ENCODE data around the gene KIF1C.

KIF1C gene

DNA sequence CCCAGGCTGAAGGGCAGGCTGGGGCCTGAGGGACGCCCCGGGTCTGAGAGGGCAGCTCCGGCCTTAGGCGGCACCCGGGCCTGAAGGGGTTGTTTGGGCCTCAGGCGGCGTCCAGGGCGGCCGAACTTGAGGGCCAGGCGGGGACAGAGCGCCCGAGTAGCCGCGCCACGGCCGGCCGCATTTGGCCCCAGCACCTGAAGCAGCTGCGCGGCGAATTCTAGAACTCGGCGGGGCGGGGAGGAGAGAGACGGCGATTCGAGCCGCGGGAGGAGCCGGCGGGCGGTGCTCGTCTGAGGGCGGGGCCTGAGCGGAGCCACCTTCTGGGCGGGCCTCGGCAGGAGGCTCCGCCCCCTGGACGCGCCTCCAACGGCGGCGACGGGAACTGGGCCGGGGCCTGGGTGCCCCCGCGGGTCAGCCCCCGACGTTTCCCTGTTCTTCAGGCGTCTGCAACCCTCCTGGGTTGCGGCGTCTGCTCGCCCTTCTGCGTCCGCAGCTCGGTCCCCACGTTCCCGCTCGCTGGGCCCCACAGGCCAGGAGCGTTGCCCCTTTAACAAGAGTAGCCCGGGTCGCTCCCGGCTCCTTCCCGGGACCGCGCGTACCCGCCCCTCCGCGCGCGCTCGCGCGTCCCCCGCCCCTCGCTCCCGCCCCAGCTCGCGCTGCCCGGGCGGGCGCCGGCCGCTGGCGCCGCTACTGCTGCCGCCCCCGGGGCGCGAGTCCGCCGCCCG, at the start of gene KIF1C, which contains the start of gene INCA1:
TSS of gene KIF1C (plus strand) at position 649 of the 725 bp plus-strand sequence. CDS start 2,297 bp downstream, outside the sequence.
TSS of gene INCA1 (minus strand) at position 221 of the 725 bp plus-strand sequence. CDS start 3,085 bp downstream, outside the sequence.
- Histone ChIP-seq H3K4me3 (ENCODE audit: low read length) (peak within 1 kb of the TSS; percentile 87), H3K9me3 (ENCODE audit: control insufficient read depth, low read depth, low read length) (no peaks in the 10 kb centered on the region), H3K36me3 (ENCODE audit: control insufficient read depth, low read depth, low read length) (peaks cover 15% of the 10 kb centered on the region), H3K27me3 (ENCODE audit: control insufficient read depth, insufficient read depth, low read length) (peaks cover 18% of the 10 kb centered on the region), H3K9ac (ENCODE audit: low read length) (peak within 1 kb of the TSS; percentile 68), H3K27ac (ENCODE audit: low read length) (no peak within 1 kb of the TSS), H3K4me1 (ENCODE audit: control insufficient read depth, low read depth, low read length) (peaks cover 16% of the 10 kb centered on the region)

GRCh38 chr17:4948166-4948930, 49.4 kb upstream of the KIF1C start, which contains the start of gene PFN1:
TSS of gene PFN1 (minus strand) at chr17:4948530. CDS start at chr17:4948394, 136 bp downstream.
- H3K9me3 ChIP-seq (ENCODE audit: control insufficient read depth, low read depth, low read length), result no peaks in the 10 kb centered on the region
- no peaks in the 10 kb centered on the region for H3K27me3 ChIP-seq (ENCODE audit: control insufficient read depth, insufficient read depth, low read length)
- H3K27ac ChIP-seq (ENCODE audit: low read length), result peak within 1 kb of the TSS; percentile 68
- H3K4me1 ChIP-seq (ENCODE audit: control insufficient read depth, low read depth, low read length), result peaks cover 23% of the 10 kb centered on the region
- peak within 1 kb of the TSS; percentile 75 for H3K4me3 ChIP-seq (ENCODE audit: low read length)
- peak within 1 kb of the TSS; percentile 88 for H3K9ac ChIP-seq (ENCODE audit: low read length)
- peaks cover 33% of the 10 kb centered on the region for H3K36me3 ChIP-seq (ENCODE audit: control insufficient read depth, low read depth, low read length)

GRCh38 chr17:4948931-4949320, 48.8 kb upstream of the KIF1C start:
- H3K36me3 ChIP-seq (ENCODE audit: control insufficient read depth, low read depth, low read length), result peaks cover 29% of the 10 kb centered on the region
- peak overlapping the region; percentile 88 for H3K9ac ChIP-seq (ENCODE audit: low read length)
- peak overlapping the region; percentile 55 for H3K27ac ChIP-seq (ENCODE audit: low read length)
- H3K27me3 ChIP-seq (ENCODE audit: control insufficient read depth, insufficient read depth, low read length), result no peaks in the 10 kb centered on the region
- H3K9me3 ChIP-seq (ENCODE audit: control insufficient read depth, low read depth, low read length), result no peaks in the 10 kb centered on the region
- H3K4me3 ChIP-seq (ENCODE audit: low read length), result peak overlapping the region; percentile 75
- peaks cover 23% of the 10 kb centered on the region for H3K4me1 ChIP-seq (ENCODE audit: control insufficient read depth, low read depth, low read length)

DNA sequence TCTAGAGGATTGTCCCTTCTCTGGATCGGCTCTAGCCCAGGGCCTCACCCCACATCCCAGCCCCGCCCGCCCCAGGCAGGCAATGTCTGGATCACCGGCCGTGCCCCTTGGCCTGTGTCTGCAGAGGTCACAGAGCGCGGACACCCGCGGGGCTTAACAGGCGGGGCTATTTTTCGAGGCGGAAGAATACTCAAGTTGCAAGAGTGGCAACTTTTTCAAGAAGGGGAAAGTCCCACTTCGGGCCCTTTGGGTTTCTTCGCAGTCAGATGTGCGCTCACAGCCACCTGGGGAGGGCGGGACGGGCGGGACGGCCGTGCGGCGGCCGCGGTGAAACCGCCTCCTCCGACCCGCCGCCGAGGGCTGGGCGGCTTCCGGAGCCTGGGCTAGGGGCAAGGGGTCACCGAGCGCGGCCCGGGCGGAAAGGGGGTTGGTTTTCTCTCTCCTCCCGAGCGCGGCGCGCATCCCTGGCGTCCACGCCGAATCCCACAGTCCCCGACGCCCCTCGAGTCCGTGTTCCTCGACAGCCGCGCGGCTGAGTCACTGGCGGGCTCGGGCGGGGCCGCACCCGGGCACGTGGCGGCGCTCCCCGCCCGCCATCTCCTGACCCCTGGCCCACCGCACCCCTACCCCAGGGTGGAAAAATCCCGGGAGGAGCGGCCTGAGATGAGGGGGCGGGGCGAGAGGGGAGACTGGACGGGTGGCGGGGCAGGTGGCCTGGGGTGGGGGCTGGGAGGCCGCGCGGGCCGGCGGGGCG, 48.3 kb upstream of the KIF1C start:
- peak overlapping the region; percentile 88 for H3K9ac ChIP-seq (ENCODE audit: low read length)
- H3K9me3 ChIP-seq (ENCODE audit: control insufficient read depth, low read depth, low read length), result no peaks in the 10 kb centered on the region
- H3K36me3 ChIP-seq (ENCODE audit: control insufficient read depth, low read depth, low read length), result peaks cover 24% of the 10 kb centered on the region
- H3K4me1 ChIP-seq (ENCODE audit: control insufficient read depth, low read depth, low read length), result peaks cover 23% of the 10 kb centered on the region
- no peaks in the 10 kb centered on the region for H3K27me3 ChIP-seq (ENCODE audit: control insufficient read depth, insufficient read depth, low read length)
- peak overlapping the region; percentile 65 for H3K27ac ChIP-seq (ENCODE audit: low read length)
- H3K4me3 ChIP-seq (ENCODE audit: low read length), result peak overlapping the region; percentile 75

DNA sequence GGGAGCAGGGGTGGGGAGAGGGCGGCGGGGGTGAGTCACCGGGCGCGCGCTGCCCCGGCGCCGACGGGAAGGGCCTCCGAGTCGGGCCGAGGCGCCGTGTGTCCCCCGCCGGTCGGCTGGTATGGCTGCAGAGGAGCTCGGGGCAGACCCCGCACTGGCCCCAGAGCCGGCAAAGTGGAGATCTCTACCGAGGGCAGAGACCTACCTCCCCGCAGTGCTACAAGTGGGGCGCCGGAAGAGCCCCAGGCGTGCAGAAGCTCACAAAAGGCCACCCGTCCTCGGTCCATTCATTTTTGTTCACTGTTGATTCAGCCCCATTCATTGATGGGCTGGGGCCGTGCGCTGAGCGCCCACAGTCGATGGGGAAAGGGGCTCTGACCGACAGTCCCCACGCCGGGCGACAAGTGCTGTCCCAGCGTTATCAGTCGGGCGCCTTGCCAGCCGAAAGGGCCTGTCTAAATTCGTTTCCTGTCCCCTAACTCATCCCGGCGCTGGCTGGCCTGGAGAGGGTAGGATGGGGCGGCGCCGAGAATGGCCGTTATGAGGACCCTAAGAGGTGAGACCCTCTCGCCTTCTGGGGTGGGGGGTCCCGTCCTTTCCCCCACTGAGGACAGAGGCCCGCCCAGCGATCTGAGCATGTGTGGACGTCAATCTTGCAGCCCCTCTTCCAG, 47.5 kb upstream of the KIF1C start:
- Histone ChIP-seq H3K9ac (ENCODE audit: low read length) (peak overlapping the region; percentile 88), H3K9me3 (ENCODE audit: control insufficient read depth, low read depth, low read length) (no peaks in the 10 kb centered on the region), H3K27ac (ENCODE audit: low read length) (peak overlapping the region; percentile 45), H3K4me3 (ENCODE audit: low read length) (peak overlapping the region; percentile 79), H3K36me3 (ENCODE audit: control insufficient read depth, low read depth, low read length) (peaks cover 17% of the 10 kb centered on the region), H3K27me3 (ENCODE audit: control insufficient read depth, insufficient read depth, low read length) (no peaks in the 10 kb centered on the region), H3K4me1 (ENCODE audit: control insufficient read depth, low read depth, low read length) (peaks cover 23% of the 10 kb centered on the region)

GRCh38 chr17:4950746-4951204, 47.0 kb upstream of the KIF1C start, which contains the start of gene ENO3:
TSS of gene ENO3 (plus strand) at chr17:4951119. CDS start at chr17:4951830, 711 bp downstream.
- H3K4me3 ChIP-seq (ENCODE audit: low read length), result peak within 1 kb of the TSS; percentile 79
- H3K36me3 ChIP-seq (ENCODE audit: control insufficient read depth, low read depth, low read length), result peaks cover 11% of the 10 kb centered on the region
- H3K9ac ChIP-seq (ENCODE audit: low read length), result peak within 1 kb of the TSS; percentile 88
- no peaks in the 10 kb centered on the region for H3K9me3 ChIP-seq (ENCODE audit: control insufficient read depth, low read depth, low read length)
- H3K27me3 ChIP-seq (ENCODE audit: control insufficient read depth, insufficient read depth, low read length), result no peaks in the 10 kb centered on the region
- H3K27ac ChIP-seq (ENCODE audit: low read length), result peak within 1 kb of the TSS; percentile 45
- peaks cover 19% of the 10 kb centered on the region for H3K4me1 ChIP-seq (ENCODE audit: control insufficient read depth, low read depth, low read length)

DNA sequence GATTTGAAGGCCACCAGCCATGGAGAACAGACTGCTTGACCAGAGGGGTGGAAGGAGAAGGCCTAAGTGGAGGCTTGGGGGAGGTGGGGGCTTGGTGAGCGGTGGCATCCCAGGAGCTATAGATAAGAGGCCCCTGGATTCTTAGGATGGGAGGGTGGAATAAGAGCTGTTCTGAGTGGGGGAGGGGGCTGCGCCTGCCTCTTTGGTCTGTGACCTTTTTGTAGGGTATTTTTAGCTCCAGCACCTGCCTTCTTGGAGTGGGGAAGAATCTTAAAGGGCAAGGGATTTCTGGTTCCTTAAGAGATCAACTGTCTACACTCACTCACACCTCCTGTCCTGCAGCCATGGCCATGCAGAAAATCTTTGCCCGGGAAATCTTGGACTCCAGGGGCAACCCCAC, 46.3 kb upstream of the KIF1C start:
- H3K36me3 ChIP-seq (ENCODE audit: control insufficient read depth, low read depth, low read length), result peaks cover 5% of the 10 kb centered on the region
- peak overlapping the region; percentile 79 for H3K4me3 ChIP-seq (ENCODE audit: low read length)
- H3K27me3 ChIP-seq (ENCODE audit: control insufficient read depth, insufficient read depth, low read length), result no peaks in the 10 kb centered on the region
- H3K27ac ChIP-seq (ENCODE audit: low read length), result no peak overlapping the region
- H3K9me3 ChIP-seq (ENCODE audit: control insufficient read depth, low read depth, low read length), result no peaks in the 10 kb centered on the region
- peaks cover 14% of the 10 kb centered on the region for H3K4me1 ChIP-seq (ENCODE audit: control insufficient read depth, low read depth, low read length)
- H3K9ac ChIP-seq (ENCODE audit: low read length), result no peak overlapping the region

DNA sequence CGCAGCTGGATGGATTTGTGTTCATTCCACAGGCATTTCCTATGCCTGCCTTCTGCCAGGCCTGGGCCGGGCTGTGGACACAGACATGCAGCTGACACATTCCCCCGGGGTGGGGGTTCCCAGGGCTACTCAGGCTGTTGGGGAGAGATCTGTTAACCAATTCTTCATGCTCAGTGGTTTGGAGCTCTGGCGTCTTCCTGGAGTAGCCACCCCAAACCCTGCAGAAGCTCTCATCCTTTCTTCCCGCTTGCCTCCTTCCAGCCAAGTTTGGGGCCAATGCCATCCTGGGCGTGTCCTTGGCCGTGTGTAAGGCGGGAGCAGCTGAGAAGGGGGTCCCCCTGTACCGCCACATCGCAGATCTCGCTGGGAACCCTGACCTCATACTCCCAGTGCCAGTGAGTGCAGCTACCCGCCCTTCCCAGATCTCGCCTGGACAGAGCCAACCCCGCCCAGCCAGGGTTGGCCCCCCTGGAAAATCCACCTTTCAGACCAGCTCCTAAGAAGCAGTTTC, 44.2 kb upstream of the KIF1C start:
- no peak overlapping the region for H3K9ac ChIP-seq (ENCODE audit: low read length)
- H3K4me3 ChIP-seq (ENCODE audit: low read length), result no peak overlapping the region

GRCh38 chr17:4955091-4955490, 42.7 kb upstream of the KIF1C start:
- Histone ChIP-seq H3K4me1 (ENCODE audit: control insufficient read depth, low read depth, low read length) (peaks cover 15% of the 10 kb centered on the region), H3K9ac (ENCODE audit: low read length) (no peak overlapping the region), H3K36me3 (ENCODE audit: control insufficient read depth, low read depth, low read length) (peaks cover 7% of the 10 kb centered on the region), H3K27ac (ENCODE audit: low read length) (no peak overlapping the region), H3K27me3 (ENCODE audit: control insufficient read depth, insufficient read depth, low read length) (no peaks in the 10 kb centered on the region), H3K4me3 (ENCODE audit: low read length) (no peak overlapping the region), H3K9me3 (ENCODE audit: control insufficient read depth, low read depth, low read length) (no peaks in the 10 kb centered on the region)

More for the DNA sequence above, 44.2 kb upstream of the KIF1C start:
- no peak overlapping the region for H3K27ac ChIP-seq (ENCODE audit: low read length)
- peaks cover 10% of the 10 kb centered on the region for H3K4me1 ChIP-seq (ENCODE audit: control insufficient read depth, low read depth, low read length)
- no peaks in the 10 kb centered on the region for H3K9me3 ChIP-seq (ENCODE audit: control insufficient read depth, low read depth, low read length)
- H3K36me3 ChIP-seq (ENCODE audit: control insufficient read depth, low read depth, low read length), result no peaks in the 10 kb centered on the region
- H3K27me3 ChIP-seq (ENCODE audit: control insufficient read depth, insufficient read depth, low read length), result no peaks in the 10 kb centered on the region

DNA sequence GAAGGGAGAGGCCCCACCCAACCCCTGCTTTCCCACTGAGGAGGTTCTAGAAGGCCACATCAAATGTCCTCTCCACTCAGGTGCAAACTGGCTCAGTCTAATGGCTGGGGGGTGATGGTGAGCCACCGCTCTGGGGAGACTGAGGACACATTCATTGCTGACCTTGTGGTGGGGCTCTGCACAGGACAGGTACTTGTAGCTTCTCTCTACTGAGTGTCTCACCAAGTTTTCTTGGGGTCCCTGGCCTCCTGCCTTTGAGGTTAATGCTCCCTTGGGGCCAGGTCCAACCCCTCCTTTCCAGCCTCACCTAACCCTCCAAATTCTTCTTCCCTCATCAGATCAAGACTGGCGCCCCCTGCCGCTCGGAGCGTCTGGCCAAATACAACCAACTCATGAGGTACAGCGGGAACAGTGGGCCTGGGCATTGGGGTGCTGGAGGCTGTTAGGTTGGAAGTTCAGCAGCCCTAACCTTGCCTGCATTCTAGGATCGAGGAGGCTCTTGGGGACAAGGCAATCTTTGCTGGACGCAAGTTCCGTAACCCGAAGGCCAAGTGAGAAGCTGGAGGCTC, 41.2 kb upstream of the KIF1C start:
- Histone ChIP-seq H3K36me3 (ENCODE audit: control insufficient read depth, low read depth, low read length) (peaks cover 8% of the 10 kb centered on the region), H3K27me3 (ENCODE audit: control insufficient read depth, insufficient read depth, low read length) (no peaks in the 10 kb centered on the region), H3K27ac (ENCODE audit: low read length) (no peak overlapping the region), H3K9ac (ENCODE audit: low read length) (no peak overlapping the region), H3K9me3 (ENCODE audit: control insufficient read depth, low read depth, low read length) (no peaks in the 10 kb centered on the region), H3K4me3 (ENCODE audit: low read length) (no peak overlapping the region), H3K4me1 (ENCODE audit: control insufficient read depth, low read depth, low read length) (peaks cover 12% of the 10 kb centered on the region)
